Measurements from ENCODE around the gene TWF1. TPM values are rescaled to one million over a fixed set of nuclear protein-coding genes. Genes with fewer than 3 reads are reported as not detected.
A peak's percentile ranks its signal among the peaks of the same experiment; 100 is the strongest.

The TWF1 gene
- total RNA-seq, 1 experiment from 2014 or later: 140 TPM

DNA sequence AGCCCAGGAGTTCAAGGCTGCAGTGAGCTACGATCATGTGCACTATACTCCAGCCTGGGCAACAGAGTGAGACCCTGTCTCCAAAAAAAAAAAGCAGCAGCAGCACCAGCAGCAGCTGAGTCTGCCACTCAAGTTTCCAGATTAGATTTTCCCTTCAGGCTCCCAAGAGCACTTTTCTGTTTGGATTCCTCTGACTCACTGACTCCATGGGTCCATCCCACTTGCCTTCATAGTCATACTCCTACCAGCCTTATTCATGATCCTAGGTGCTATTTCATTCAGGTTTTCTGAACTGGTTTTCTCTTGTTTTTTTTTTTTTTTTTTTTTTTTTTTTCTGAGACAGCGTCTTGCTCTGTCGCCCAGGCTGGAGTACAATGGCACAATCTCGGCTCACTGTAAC is 6.8 kb upstream of the TWF1 start:
- DNase-seq: no peak
- H3K27me3 ChIP-seq (replicated peaks; ENCODE audit: control insufficient read depth, insufficient read depth, low read length): no peaks in the 10 kb centered on the region
- Mint-ChIP-seq H3K4me1 (ENCODE audit: low read depth, unreplicated experiment) (peaks cover 13% of the 10 kb centered on the region), H3K9me3 (ENCODE audit: unreplicated experiment) (no peaks in the 10 kb centered on the region), H3K27me3 (ENCODE audit: insufficient read depth, unreplicated experiment) (no peaks in the 10 kb centered on the region), H3K36me3 (ENCODE audit: insufficient read depth, unreplicated experiment) (no peaks in the 10 kb centered on the region), H3K27ac (ENCODE audit: unreplicated experiment) (no peak overlapping the region), H3K4me3 (ENCODE audit: unreplicated experiment) (no peak overlapping the region)
- ChIA-PET POLR2A (interaction anchor here (0.5 kb wide), 1 partner anchor 55 kb away, joined by 6 read pairs; no protein-coding TSS in a partner anchor), CTCF (no interaction called here)
- H3K9me3 ChIP-seq: no peaks in the 10 kb centered on the region
- H3K4me1 ChIP-seq: no peaks in the 10 kb centered on the region
- TF ChIP-seq, protein P1, sequence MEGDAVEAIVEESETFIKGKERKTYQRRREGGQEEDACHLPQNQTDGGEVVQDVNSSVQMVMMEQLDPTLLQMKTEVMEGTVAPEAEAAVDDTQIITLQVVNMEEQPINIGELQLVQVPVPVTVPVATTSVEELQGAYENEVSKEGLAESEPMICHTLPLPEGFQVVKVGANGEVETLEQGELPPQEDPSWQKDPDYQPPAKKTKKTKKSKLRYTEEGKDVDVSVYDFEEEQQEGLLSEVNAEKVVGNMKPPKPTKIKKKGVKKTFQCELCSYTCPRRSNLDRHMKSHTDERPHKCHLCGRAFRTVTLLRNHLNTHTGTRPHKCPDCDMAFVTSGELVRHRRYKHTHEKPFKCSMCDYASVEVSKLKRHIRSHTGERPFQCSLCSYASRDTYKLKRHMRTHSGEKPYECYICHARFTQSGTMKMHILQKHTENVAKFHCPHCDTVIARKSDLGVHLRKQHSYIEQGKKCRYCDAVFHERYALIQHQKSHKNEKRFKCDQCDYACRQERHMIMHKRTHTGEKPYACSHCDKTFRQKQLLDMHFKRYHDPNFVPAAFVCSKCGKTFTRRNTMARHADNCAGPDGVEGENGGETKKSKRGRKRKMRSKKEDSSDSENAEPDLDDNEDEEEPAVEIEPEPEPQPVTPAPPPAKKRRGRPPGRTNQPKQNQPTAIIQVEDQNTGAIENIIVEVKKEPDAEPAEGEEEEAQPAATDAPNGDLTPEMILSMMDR (IDR thresholded peaks at IDR 0.05; ENCODE audit: insufficient read depth in 1 of 2, low read depth in 1 of 2, low read length in 1 of 2, severe bottlenecking in 1 of 2, unreplicated experiment in 1 of 2): no peak
- intact Hi-C loops (cut with micrococcal nuclease; ENCODE audit: unreplicated experiment): no loop called here
- no TSS peak for BruUV-seq (replicated peaks)
- no peak overlapping the region for H3K4me3 ChIP-seq (ENCODE audit: low read depth, low read length)
- H3K36me3 ChIP-seq (ENCODE audit: control insufficient read depth, insufficient read depth, low read length): no peaks in the 10 kb centered on the region

DNA sequence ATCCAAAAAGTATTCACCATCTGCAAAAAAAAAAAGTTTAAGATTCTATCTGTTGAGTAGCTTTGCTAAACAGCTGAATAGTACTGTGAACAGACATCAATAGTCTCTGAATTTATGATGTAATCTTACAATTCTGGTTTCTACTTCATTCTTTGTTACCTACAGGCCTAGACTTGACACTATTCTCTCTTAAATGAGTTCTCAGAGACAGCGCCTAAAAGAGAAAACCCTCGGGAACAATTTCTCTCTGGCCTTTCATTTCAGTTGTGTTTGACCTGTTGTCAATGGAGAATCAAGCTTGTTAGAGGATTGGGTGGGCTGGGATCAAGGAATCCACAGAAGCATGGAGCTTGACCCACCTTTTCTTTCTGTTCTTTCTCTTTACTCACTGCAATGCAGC is 5.9 kb upstream of the TWF1 start:
- POLR2A ChIA-PET: interaction anchor here (0.5 kb wide), 1 partner anchor 54 kb away, joined by 6 read pairs; no protein-coding TSS in a partner anchor
- Mint-ChIP-seq H3K4me3 (ENCODE audit: unreplicated experiment) (no peak overlapping the region), H3K27me3 (ENCODE audit: insufficient read depth, unreplicated experiment) (no peaks in the 10 kb centered on the region), H3K9me3 (ENCODE audit: unreplicated experiment) (no peaks in the 10 kb centered on the region), H3K36me3 (ENCODE audit: insufficient read depth, unreplicated experiment) (no peaks in the 10 kb centered on the region), H3K27ac (ENCODE audit: unreplicated experiment) (no peak overlapping the region), H3K4me1 (ENCODE audit: low read depth, unreplicated experiment) (peaks cover 15% of the 10 kb centered on the region)
- CTCF ChIA-PET: interaction anchor here (1.6 kb wide), 1 partner anchor 70 kb away, joined by 5 read pairs; no protein-coding TSS in a partner anchor
- no peaks in the 10 kb centered on the region; the same call in 1 of the 2 replicates for H3K4me1 ChIP-seq
- intact Hi-C loops (cut with micrococcal nuclease; ENCODE audit: unreplicated experiment): no loop called here
- no peak overlapping the region for H3K4me3 ChIP-seq (ENCODE audit: low read depth, low read length)
- no peaks in the 10 kb centered on the region for H3K36me3 ChIP-seq (ENCODE audit: control insufficient read depth, insufficient read depth, low read length)
- TF ChIP-seq, protein P1 (IDR thresholded peaks at IDR 0.05; ENCODE audit: insufficient read depth in 1 of 2, low read depth in 1 of 2, low read length in 1 of 2, severe bottlenecking in 1 of 2, unreplicated experiment in 1 of 2): no peak
- H3K27me3 ChIP-seq (replicated peaks; ENCODE audit: control insufficient read depth, insufficient read depth, low read length): no peaks in the 10 kb centered on the region
- no peaks in the 10 kb centered on the region for H3K9me3 ChIP-seq
- no peak for DNase-seq
- no TSS peak for BruUV-seq (replicated peaks)

DNA sequence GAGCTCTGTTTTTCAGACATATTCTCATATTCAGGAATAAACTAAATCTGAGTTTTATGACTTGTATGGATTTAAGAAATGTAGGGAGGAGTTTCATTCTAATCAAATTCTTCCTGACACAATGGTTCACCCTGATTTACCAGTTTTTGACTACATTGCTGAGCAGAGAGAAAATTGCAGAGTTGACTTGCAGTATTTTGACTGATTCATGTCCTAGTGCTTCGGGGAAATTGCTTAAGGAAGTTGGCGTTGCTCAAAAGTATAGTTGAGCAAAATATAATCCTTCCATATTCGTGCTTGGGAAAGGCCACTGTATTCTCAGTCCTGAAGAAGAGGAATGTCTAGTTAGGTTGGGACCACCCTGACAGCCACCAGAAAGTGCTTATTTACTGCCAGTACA is 1.3 kb upstream of the TWF1 start:
- H3K36me3 ChIP-seq (ENCODE audit: control insufficient read depth, insufficient read depth, low read length): 0 out of 2 replicates have a peak, but pooled peaks cover 1% of the 10 kb centered on the region
- peaks cover 12% of the 10 kb centered on the region; the same call in 1 of the 2 replicates for H3K4me1 ChIP-seq
- ChIA-PET CTCF (interaction anchor here (2.9 kb wide), 1 partner anchor 75 kb away, joined by 21 read pairs; no protein-coding TSS in a partner anchor), POLR2A (interaction anchor here (0.6 kb wide), 1 partner anchor 46 kb away, joined by 3 read pairs; no protein-coding TSS in a partner anchor)
- no peak overlapping the region for H3K4me3 ChIP-seq (ENCODE audit: low read depth, low read length)
- no TSS peak for BruUV-seq (replicated peaks)
- Mint-ChIP-seq H3K4me3 (ENCODE audit: unreplicated experiment) (peak overlapping the region; percentile 85), H3K27ac (ENCODE audit: unreplicated experiment) (peak overlapping the region; percentile 98), H3K36me3 (ENCODE audit: insufficient read depth, unreplicated experiment) (peaks cover 24% of the 10 kb centered on the region), H3K4me1 (ENCODE audit: low read depth, unreplicated experiment) (peaks cover 12% of the 10 kb centered on the region), H3K27me3 (ENCODE audit: insufficient read depth, unreplicated experiment) (no peaks in the 10 kb centered on the region), H3K9me3 (ENCODE audit: unreplicated experiment) (no peaks in the 10 kb centered on the region)
- H3K27me3 ChIP-seq (replicated peaks; ENCODE audit: control insufficient read depth, insufficient read depth, low read length): no peaks in the 10 kb centered on the region
- TF ChIP-seq, protein P1 (IDR thresholded peaks at IDR 0.05; ENCODE audit: insufficient read depth in 1 of 2, low read depth in 1 of 2, low read length in 1 of 2, severe bottlenecking in 1 of 2, unreplicated experiment in 1 of 2): no peak
- no peak for DNase-seq
- H3K9me3 ChIP-seq: no peaks in the 10 kb centered on the region
- intact Hi-C loops (cut with micrococcal nuclease; ENCODE audit: unreplicated experiment): no loop called here

All from Caco-2 (cell line).